NCI-H526 treated with DMSO at 0.1 percent for 48 hours (cell line): ENCODE measurements around the gene ELOVL7.
"Not testable (repeated sequence)": the region's sequence is repeated elsewhere in the genome, so short reads cannot be mapped to it uniquely, and the experiment has no call there.

Experiments used
- DNase-seq: peaks from one replicate; lab custom pipeline; 2025; lab: John Stamatoyannopoulos, UW

Gene ELOVL7

GRCh38 chr5:60843936-60844905, at the start of gene ELOVL7:
ELOVL7 (minus strand) TSS chr5:60844269; CDS start chr5:60787397, 56,872 bp downstream.
- peak; percentile 30 for DNase-seq

GRCh38 chr5:60893521-60893920, 49.5 kb upstream of the ELOVL7 start:
- no peak for DNase-seq

- no peak for DNase-seq
These were observed 47.6 kb upstream of the ELOVL7 start for GRCh38 chr5:60891667-60892066.

- DNase-seq = no peak
These were observed 44.4 kb upstream of the ELOVL7 start for GRCh38 chr5:60888359-60889061.

- no peak for DNase-seq
These were observed 43.7 kb upstream of the ELOVL7 start for GRCh38 chr5:60887746-60888145.

GRCh38 chr5:60887096-60887495, 43.0 kb upstream of the ELOVL7 start:
- no peak for DNase-seq

GRCh38 chr5:60886158-60886557, 42.1 kb upstream of the ELOVL7 start:
- no peak for DNase-seq

- no peak for DNase-seq
These were observed 39.2 kb upstream of the ELOVL7 start for GRCh38 chr5:60883229-60883628.

- no peak for DNase-seq
These were observed 28.8 kb upstream of the ELOVL7 start for GRCh38 chr5:60872892-60873291.

- no peak for DNase-seq
These were observed 26.8 kb upstream of the ELOVL7 start for GRCh38 chr5:60870857-60871256.

GRCh38 chr5:60860572-60860971, 16.5 kb upstream of the ELOVL7 start:
- DNase-seq = not testable (repeated sequence)

- no peak for DNase-seq
These were observed 12.0 kb upstream of the ELOVL7 start for GRCh38 chr5:60856066-60856465.

- no peak for DNase-seq
These were observed 8.9 kb upstream of the ELOVL7 start for GRCh38 chr5:60852940-60853339.

GRCh38 chr5:60852317-60852716, 8.2 kb upstream of the ELOVL7 start:
- no peak for DNase-seq

GRCh38 chr5:60851626-60852025, 7.6 kb upstream of the ELOVL7 start:
- DNase-seq = no peak

GRCh38 chr5:60846298-60846697, 2.2 kb upstream of the ELOVL7 start:
- no peak for DNase-seq

- no peak for DNase-seq
These were observed 608 bp downstream of the ELOVL7 start for GRCh38 chr5:60843386-60843935.

GRCh38 chr5:60842871-60843385, 1.1 kb downstream of the ELOVL7 start:
- no peak for DNase-seq

GRCh38 chr5:60841361-60841760, 2.7 kb downstream of the ELOVL7 start:
- no peak for DNase-seq

GRCh38 chr5:60836131-60836530, 7.9 kb downstream of the ELOVL7 start:
- DNase-seq = no peak

- no peak for DNase-seq
These were observed 8.5 kb downstream of the ELOVL7 start for GRCh38 chr5:60835554-60835953.

- no peak for DNase-seq
These were observed 10.5 kb downstream of the ELOVL7 start for GRCh38 chr5:60833520-60833919.
